AG04450 (cell line): ENCODE data around the gene ALDH9A1. TPM values are rescaled to one million over a fixed set of nuclear protein-coding genes. Genes with fewer than 3 reads are reported as not detected.
A peak's percentile ranks its signal among the peaks of the same experiment; 100 is the strongest.

Experiments used
- CTCF ChIA-PET: fragments of 300-600, 350-600 bp; formaldehyde crosslinking; extraction: SDS; loops from one replicate; lab custom pipeline; 2022; ENCODE audit warnings: antibody characterized with exemption, inconsistent platforms; lab: Charles Lee
- POLR2A ChIA-PET: fragments of 350-600 bp; formaldehyde crosslinking; extraction: SDS; loops from one replicate; lab custom pipeline; 2021; ENCODE audit warnings: antibody characterized with exemption, inconsistent platforms; lab: Yijun Ruan, JAX
- DNase-seq: peaks from one replicate; pipeline ENCODE4 v3.0.0-alpha.2; 2011; ENCODE audit warnings: low read depth, low spot score
- H3K27ac ChIP-seq: one replicate; pipeline ENCODE4 v1.5.1; 2012; ENCODE audit warnings: low read depth, low read length, control low read depth
- H3K27me3 ChIP-seq: one replicate; pipeline ENCODE4 v1.6.0; 2012; ENCODE audit warnings: low read length; ENCODE audit not compliant: control insufficient read depth, insufficient read depth
- H3K4me3 ChIP-seq: 2 replicates; pipeline ENCODE4 v1.5.1; 2011; ENCODE audit warnings: mild to moderate bottlenecking, low read depth, low read length, control low read depth
- H3K9me3 ChIP-seq: 2 replicates; pipeline ENCODE4 v1.5.1; 2012; ENCODE audit warnings: low read length; ENCODE audit not compliant: control insufficient read depth, insufficient read depth
- polyA plus RNA-seq: library from polyadenylated mRNA; depleted of rRNA; stranded (reverse); fragments of >200 nt; gene quantifications from 2 replicates; pipeline ENCODE4 v1.2.3, GENCODE V29; 2011
- TF ChIP-seq, protein P1 (sequence below): IDR thresholded peaks from 2 replicates; pipeline ENCODE4 v1.5.1; 2011; ENCODE audit warnings: low read depth, low read length, control low read depth, inconsistent platforms

ALDH9A1 gene
- polyA plus RNA-seq, 1 experiment, result 149 TPM

DNA sequence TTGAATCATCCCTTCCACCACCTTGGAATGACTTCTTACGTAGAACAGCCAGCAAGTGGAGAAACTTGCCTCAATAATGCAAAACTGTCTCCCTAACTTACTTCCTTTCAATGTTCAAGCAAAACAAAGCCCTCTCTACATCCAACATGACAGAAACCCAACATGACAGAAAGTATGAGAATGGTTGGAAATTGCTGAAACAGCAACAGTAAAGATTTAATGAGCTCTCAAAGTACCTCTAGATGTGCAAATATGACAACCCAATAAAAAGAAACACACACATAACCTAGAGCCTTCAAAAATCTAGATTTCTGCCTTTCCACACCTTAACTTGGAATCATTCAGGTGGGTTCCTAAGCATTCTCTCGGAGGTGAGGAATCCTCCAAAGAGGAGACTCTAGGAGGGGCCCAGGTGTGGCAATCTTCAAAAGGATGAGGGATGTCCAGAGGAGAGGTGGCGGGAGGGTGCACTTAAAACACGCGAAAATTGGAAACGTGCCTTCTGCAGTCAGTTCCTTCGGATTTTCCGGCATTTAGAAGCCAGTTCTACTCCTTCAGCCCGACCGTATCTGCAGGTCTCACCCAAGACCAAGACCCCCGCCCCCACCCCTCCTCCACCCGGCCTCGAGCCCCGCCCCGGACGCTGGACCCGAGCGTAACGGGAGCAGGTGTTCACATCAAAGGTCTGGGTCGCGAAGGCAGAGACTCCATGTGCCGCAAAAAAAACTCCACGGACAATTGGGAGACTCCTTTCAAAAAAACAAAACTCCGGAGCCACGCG lies 68.3 kb downstream of the ALDH9A1 start:
- no peaks in the 10 kb centered on the region for H3K9me3 ChIP-seq
- ChIA-PET POLR2A (no interaction called here), CTCF (interaction anchor here (1.2 to 1.3 kb wide), 3 partner anchors 33 to 284 kb away, joined by 3 to 5 read pairs (median 3); no protein-coding TSS in a partner anchor)
- peaks cover 3% of the 10 kb centered on the region for H3K27me3 ChIP-seq
- peak overlapping the region; percentile 55 for H3K27ac ChIP-seq
- no peak for DNase-seq
- TF ChIP-seq, protein P1, sequence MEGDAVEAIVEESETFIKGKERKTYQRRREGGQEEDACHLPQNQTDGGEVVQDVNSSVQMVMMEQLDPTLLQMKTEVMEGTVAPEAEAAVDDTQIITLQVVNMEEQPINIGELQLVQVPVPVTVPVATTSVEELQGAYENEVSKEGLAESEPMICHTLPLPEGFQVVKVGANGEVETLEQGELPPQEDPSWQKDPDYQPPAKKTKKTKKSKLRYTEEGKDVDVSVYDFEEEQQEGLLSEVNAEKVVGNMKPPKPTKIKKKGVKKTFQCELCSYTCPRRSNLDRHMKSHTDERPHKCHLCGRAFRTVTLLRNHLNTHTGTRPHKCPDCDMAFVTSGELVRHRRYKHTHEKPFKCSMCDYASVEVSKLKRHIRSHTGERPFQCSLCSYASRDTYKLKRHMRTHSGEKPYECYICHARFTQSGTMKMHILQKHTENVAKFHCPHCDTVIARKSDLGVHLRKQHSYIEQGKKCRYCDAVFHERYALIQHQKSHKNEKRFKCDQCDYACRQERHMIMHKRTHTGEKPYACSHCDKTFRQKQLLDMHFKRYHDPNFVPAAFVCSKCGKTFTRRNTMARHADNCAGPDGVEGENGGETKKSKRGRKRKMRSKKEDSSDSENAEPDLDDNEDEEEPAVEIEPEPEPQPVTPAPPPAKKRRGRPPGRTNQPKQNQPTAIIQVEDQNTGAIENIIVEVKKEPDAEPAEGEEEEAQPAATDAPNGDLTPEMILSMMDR, result no peak
- H3K4me3 ChIP-seq, result peak overlapping the region; percentile 92

DNA sequence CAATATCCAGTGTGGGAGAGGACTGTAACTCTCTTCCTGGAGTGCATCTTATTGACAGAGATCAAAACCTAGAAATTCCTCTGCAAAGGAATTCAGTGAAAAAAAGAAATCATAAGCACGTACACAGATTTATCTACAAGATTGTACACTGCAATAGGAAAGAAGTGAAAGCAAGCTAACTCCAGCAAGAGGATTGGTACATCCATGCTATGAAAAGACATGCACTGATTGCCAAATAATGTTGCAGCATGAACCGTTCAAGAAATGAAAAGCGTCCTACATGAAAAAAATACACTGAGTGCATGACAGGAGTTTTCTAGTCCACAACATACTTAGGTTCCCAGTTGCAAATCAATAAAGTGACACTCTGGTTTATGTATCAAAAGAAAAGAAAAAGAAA lies 69.2 kb downstream of the ALDH9A1 start:
- H3K27ac ChIP-seq, result no peak overlapping the region
- no peak overlapping the region for H3K4me3 ChIP-seq
- no peak for DNase-seq
- no peaks in the 10 kb centered on the region for H3K9me3 ChIP-seq
- H3K27me3 ChIP-seq, result peaks cover 6% of the 10 kb centered on the region
- TF ChIP-seq, protein P1, result no peak
- ChIA-PET POLR2A (no interaction called here), CTCF (interaction anchor here (1.3 kb wide), 1 partner anchor 285 kb away, joined by 3 read pairs; no protein-coding TSS in a partner anchor)

DNA sequence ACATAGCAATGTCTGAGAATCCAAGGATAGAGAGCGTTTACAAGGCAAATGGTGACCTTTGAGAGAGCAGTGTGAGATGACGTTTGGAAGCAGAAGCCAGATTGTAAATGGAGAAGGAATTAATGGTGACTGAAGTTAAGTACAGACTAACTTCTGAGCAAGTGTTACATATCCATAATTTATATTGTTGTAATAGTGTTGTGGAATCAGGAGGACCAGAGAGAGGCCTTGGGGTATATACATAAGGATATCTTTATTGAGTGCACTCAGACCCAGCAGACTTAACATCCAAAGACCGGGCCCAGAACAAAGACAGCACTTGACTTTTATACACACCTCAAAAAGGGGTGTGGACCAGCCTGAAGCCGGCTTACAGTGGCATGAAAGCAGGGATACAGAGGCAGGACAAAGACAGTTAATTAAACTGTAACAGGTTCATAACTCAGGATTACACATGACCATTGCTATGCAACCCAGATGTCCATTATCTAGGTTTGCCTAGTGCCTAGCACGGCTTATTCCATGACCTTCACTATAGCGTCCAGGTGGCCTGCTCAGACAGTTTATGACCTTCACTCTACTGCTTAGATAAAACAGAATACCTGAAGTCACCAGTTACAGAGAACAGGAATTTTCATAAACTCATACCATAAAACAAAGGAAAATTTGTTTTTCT lies 70.1 kb downstream of the ALDH9A1 start:
- TF ChIP-seq, protein P1, result no peak
- no peak overlapping the region for H3K4me3 ChIP-seq
- CTCF ChIA-PET, result no interaction called here
- POLR2A ChIA-PET, result no interaction called here
- no peaks in the 10 kb centered on the region for H3K9me3 ChIP-seq
- no peak overlapping the region for H3K27ac ChIP-seq
- H3K27me3 ChIP-seq, result peaks cover 6% of the 10 kb centered on the region
- DNase-seq, result no peak

DNA sequence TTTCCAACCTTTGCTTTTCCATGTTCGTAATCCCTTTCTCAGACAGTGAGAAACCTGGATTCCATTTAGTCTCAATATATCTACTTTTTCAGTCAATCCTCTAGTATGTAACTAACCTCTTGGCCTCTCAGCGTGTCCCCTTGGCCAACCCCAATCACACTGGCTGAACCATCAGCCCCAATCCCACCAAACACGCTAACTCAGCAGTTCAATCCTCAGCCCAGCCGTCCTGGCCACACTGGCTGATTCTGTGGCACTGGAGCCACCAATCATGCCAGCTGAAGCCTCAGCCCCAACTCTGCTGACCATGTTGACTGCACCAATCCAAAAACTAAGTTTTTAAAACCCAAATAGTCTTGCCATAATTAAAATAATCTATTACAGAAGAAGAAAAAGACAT lies 73.9 kb downstream of the ALDH9A1 start:
- Histone ChIP-seq H3K27ac (no peak overlapping the region), H3K9me3 (no peaks in the 10 kb centered on the region), H3K4me3 (no peak overlapping the region), H3K27me3 (peaks cover 6% of the 10 kb centered on the region)
- TF ChIP-seq, protein P1, result no peak
- CTCF ChIA-PET, result no interaction called here
- POLR2A ChIA-PET, result no interaction called here
- DNase-seq, result no peak

DNA sequence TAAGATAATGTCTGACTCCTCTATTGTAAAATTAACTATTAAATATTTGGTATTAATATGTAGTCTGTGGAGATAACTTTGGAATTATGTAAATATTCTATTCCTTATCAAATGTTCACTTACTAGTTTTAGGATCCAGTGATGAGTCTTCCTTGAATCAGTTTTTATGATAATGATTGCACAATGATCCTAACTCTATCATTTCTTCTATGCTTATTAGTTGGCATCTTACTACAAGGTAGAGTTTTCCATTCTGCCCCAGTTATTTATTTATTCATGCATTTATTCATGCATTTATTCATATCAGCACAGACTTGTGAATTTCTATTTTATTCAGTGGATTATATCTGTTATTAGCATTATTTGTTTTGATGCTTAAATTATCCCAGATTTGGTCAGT lies 74.7 kb downstream of the ALDH9A1 start:
- ChIA-PET CTCF (no interaction called here), POLR2A (no interaction called here)
- DNase-seq, result no peak
- H3K4me3 ChIP-seq, result no peak overlapping the region
- no peak overlapping the region for H3K27ac ChIP-seq
- H3K9me3 ChIP-seq, result no peaks in the 10 kb centered on the region
- TF ChIP-seq, protein P1, result no peak
- peaks cover 6% of the 10 kb centered on the region for H3K27me3 ChIP-seq
